Left cardiac atrium (tissue), 4 donors: ENCODE measurements around the gene GRID2IP. TPM values are rescaled to one million over a fixed set of nuclear protein-coding genes. Genes with fewer than 3 reads are reported as not detected.
A peak's percentile ranks its signal among the peaks of the same experiment; 100 is the strongest.
"Not testable (repeated sequence)": the region's sequence is repeated elsewhere in the genome, so short reads cannot be mapped to it uniquely, and the experiment has no call there.

Experiments
- ATAC-seq, 2 donors: fragments of 200-7000 bp; cut with Tn5 transposase; one replicate each; pipeline ENCODE4 v1.9.1; 2020; ENCODE audit warnings: mild to moderate bottlenecking in 2 of 2, moderate library complexity in 2 of 2
- DNase-seq: peaks from one replicate; pipeline ENCODE4 v3.0.0-alpha.2; 2020
- intact Hi-C, 2 donors: fragments of 100-400 bp; cut with DNase I; formaldehyde crosslinking; loops; one replicate each; pipeline versions ENCODE4 v1.14.1 to v1.15.1; 2022 to 2023
- long read RNA-seq: library from polyadenylated mRNA; unstranded; transcript quantifications from one replicate; pipeline ENCODE4 v2.0.0, GENCODE V29; 2021
- total RNA-seq, 2 donors: library from RNA; stranded (reverse); fragmentation: NEBNext Ultra II Directional; extraction: Animal tissue kit (Norgen Biotek cat#: 25700); gene quantifications; one replicate each; pipeline ENCODE4 v1.2.1, GENCODE V29; 2021
- donor health status: DM: no; HTN: yes; CAD: no.
- donor health status: DM: no; HTN: yes; CAD: no; lungs with severe emphysema.
- donor health status: DM: yes; HTN: yes; CAD: no.
- donor health status: Dilated cardiomyopathy.

GRID2IP gene
- total RNA-seq = under 1 TPM in 1 of 2 donors, not detected in 1; 0.08 TPM
- long read RNA-seq = 0 reads

- intact Hi-C loops = no loop called here
- DNase-seq (no peak), ATAC-seq (no peak)
Measured at GRCh38 chr7:6551016-6551511, at the start of gene GRID2IP. TSS of gene GRID2IP (minus strand) at chr7:6551461. CDS start at chr7:6551436, 25 bp downstream.

GRCh38 chr7:6600093-6600492 is 48.8 kb upstream of the GRID2IP start:
- intact Hi-C loops = no loop called here
- ATAC-seq = no peak
- DNase-seq = no peak

- intact Hi-C loops = no loop called here
- no peak for ATAC-seq
Measured at GRCh38 chr7:6590645-6591110, 39.4 kb upstream of the GRID2IP start.

DNA sequence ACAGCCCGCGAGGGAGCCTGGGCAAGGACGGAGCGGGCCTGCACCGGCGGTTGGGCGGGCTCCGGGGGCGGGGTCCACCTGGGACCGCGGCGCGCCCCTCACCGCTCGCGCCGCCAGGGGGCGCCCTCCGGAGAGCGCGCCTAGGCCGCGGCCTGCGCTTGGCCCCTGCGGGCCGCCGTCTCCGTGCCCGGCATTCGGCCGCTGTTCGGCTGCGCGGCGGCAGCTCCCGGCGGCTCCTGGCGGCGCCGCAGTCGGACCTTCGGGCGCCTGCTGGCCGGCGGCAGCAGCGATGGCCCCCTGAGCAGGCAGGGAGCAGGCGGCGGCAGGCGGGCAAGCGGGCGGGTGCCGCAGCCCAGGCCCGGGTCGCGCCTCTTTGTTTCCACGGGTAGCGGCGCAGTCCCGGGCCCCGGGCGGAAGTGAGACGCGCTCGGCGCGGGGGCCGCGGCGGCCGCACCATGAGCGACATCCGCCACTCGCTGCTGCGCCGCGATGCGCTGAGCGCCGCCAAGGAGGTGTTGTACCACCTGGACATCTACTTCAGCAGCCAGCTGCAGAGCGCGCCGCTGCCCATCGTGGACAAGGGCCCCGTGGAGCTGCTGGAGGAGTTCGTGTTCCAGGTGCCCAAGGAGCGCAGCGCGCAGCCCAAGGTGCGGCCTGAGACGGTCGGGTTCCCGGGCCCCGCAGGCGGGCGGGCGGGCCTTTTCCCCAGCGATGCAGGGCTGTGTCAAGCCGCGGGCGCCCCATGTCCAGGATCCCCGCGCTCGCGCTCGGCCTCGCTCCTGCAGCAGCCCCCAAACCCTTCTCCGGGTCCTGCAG is 38.8 kb upstream of the GRID2IP start, which contains the start of gene INTS15:
INTS15 (plus strand) TSS at position 193 of the 816 bp plus-strand sequence; CDS start at position 456, 263 bp downstream.
- ATAC-seq (peak; percentile 94 to 97), DNase-seq (peak; percentile 79)
- intact Hi-C loops = no loop called here

More at GRCh38 chr7:6590645-6591110, 39.4 kb upstream of the GRID2IP start:
- no peak for DNase-seq

- intact Hi-C loops = no loop called here
- DNase-seq (no peak), ATAC-seq (no peak)
Measured at GRCh38 chr7:6589151-6589828, 38.0 kb upstream of the GRID2IP start.

DNA sequence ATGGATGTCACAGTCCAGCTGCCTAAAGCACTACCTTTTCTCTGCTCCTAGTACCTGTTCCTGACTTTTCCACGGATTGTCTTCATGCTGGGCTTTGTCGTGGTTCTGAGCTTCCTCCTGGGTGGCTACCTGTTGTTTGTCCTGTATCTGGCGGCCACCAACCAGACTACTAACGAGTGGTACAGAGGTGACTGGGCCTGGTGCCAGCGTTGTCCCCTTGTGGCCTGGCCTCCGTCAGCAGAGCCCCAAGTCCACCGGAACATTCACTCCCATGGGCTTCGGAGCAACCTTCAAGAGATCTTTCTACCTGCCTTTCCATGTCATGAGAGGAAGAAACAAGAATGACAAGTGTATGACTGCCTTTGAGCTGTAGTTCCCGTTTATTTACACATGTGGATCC is 37.3 kb upstream of the GRID2IP start:
- ATAC-seq (no peak), DNase-seq (no peak)
- intact Hi-C loops = no loop called here

DNA sequence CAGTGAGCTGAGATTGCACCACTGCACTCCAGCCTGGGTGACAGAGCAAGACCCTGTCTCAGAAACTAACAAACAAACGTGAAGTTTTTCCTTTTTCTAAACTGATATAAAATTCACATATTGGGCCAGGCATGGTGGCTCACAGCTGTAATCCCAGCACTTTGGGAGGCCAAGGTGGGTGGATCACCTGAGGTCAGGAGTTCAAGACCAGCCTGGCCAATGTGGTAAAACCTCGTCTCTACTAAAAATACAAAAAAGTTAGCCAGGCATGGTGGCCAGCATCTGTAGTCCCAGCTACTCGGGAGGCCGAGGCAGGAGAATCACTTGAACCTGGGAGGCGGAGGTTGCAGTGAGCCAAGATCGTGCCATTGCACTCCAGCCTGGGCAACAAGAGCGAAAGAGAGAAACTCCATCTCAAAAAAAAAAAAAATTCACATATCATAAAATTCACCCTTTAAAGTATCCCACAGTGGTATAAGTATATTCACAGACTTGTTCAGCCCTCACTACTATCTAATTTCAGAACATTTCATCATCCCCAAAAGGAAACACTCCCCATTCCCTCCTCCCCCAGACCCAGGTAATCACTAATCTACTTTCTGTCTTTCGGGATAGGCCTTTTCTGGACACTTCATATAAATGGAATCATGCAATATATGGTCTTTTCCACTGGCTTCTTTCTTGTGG is 34.6 kb upstream of the GRID2IP start:
- intact Hi-C loops, ATAC-seq, DNase-seq: not testable (repeated sequence)

GRCh38 chr7:6579446-6579845 is 28.2 kb upstream of the GRID2IP start:
- intact Hi-C loops = no loop called here
- ATAC-seq (no peak), DNase-seq (no peak)

- no peak for ATAC-seq
- no peak for DNase-seq
- intact Hi-C loops = no loop called here
Measured at GRCh38 chr7:6578114-6579084, 27.1 kb upstream of the GRID2IP start.

GRCh38 chr7:6577369-6578113 is 26.3 kb upstream of the GRID2IP start, which contains the start of gene ZDHHC4:
TSS of gene ZDHHC4 (plus strand) at chr7:6577454. CDS start at chr7:6580562, 3,108 bp downstream.
- ATAC-seq (peak; percentile 98 to 99), DNase-seq (peak; percentile 95)
- intact Hi-C loops = no loop called here

DNA sequence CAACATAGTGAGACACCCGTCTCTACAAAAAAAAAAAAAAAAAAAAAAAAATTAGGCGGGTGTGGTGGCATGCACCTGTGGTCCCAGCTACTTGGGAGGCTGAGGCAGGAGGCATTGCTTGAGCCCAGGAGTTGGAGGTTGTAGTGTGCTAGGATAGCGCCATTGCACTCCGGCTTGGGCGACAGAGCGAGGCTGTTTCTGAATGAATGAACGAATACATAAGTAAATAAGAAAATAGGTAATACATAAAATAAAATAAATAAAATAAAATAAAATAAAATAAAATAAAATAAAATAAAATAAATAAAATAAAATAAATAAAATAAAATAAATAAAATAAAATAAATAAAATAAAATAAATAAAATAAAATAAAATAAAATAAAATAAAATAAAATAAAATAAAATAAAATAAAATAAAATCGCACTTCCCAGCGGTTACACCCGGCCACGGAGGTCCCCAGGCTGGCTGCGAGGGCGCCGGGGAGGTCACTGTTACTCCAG is 25.7 kb upstream of the GRID2IP start:
- DNase-seq, ATAC-seq, intact Hi-C loops: not testable (repeated sequence)

DNA sequence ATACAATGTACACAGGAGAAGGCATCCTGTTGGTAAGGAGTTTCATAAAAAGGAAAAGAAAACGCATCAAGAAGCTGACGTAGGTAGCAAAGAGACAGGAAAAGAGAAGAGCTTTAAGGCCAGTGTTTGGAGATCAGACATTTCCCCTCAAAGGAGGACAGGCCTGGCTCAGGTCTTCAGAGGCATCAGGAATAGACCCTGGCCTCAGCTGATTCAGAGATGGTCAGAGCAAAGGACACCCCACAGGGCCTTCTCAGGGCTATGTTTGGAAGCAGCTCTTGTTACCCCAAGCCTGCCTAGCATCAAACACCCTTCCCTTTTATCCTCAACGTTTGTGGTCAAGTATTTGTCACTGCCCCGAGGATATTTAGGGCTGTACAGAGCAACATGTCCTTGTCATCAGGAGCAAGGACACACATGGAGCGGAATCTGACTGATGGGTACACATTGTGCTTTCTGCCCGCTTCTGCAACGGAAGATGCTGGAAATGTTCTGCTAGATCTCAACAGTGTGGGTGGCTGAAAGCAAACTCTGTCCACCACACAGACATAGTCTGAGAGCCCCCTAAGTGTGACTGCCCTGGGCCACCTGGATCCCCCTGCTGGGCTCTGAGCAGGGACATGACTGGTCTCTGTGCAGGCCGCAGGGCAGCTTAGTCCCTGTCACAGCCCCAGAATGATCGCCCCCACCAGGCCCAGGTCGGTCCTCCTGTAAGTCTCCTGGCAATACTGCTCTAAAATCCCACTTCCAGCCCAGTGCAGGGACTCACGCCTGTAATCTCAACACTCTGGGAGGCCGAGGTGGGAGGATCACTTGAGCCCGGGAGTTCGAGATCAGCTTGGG is 25.0 kb upstream of the GRID2IP start:
- intact Hi-C loops = no loop called here

DNA sequence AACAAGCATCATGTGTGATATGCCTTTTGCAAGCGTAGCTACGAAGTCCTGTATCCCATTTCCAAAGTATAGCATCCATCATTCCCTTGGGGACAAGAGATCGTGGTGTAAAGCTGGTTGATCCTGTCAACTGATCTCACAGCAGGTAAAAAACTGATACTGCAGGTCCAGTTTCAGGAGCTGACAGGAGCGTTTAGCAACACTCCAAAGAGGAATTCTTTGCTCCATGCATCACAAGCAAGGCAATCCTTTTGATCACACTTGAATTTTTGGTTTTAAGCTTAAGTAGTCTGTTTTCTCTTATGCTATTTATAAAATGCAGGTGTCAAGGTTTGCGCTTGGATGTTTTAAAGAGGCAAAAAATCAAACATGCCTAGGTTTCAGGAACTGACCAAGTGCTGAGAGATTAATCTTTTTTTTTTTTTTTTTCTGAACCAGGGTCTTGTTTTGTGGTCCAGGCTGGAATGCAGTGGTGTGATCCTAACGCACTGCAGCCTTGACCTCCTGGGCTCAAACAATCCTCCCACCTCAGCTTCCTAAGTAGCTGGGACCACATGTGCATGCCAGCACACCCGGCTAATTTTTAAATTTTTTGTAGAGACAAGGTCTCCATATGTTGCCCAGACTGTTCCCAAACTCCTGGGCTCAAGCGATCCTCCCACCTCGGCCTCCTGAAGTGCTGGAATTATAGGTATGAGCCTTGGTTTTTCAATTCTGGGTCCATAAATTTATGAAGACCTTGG is 24.2 kb upstream of the GRID2IP start:
- DNase-seq = no peak
- intact Hi-C loops = no loop called here
- no peak for ATAC-seq

More for the DNA sequence above, 25.0 kb upstream of the GRID2IP start:
- ATAC-seq (no peak), DNase-seq (peak; percentile 24)

DNA sequence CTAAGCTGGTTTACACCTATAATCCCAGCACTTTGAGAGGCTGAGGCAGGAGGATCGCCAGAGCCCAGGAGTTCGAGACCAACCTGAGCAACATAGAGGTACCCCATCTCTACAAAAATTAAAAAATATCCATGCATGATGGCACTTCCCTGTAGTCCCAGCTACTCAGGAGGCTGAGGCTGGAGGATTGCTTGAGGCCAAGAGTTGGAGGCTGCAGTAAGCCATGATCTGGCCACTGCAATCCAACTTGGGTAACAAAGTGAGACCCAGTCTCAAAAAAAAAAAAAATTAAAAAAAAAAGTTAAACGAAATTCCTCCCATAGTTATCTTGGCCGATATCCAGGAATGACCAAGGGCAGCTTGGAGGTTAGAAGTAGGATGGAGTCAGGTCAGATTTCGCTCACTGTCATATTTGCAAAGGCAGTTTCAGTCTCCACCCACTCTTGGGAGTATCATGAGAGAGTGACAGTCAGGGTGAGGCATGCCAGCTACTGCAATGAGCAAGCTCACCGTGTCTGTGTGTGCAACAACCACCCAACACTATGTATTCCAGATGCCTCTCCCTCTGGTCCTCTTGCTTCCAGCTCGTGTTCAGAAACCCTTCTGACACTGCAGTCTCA is 20.0 kb upstream of the GRID2IP start:
- intact Hi-C loops = no loop called here
- ATAC-seq (no peak), DNase-seq (no peak)

DNA sequence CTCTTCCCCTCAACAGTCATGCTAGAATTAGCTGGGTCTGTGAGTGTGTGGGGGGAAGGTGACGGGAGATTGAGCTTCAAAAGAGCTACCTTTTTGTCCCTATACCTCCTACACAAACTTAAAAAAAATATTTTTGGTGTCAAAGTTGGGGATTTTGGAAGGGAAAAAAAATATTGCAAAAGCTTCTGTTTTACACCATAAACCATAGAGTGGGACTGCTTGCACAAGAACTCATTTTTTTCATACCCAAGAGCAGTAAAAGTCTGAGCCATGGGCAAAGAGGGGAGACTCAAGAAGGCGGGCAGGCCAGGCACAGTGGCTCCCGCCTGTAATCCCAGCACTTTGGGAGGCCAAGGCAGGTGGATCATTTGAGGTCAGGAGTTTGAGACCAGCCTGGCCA is 16.6 kb upstream of the GRID2IP start:
- no peak for DNase-seq
- intact Hi-C loops = no loop called here
- ATAC-seq = no peak
